Right forelimb (tissue), 1 donor: ENCODE results near the gene DACT2.
"Not testable (repeated sequence)": the region's sequence is repeated elsewhere in the genome, so short reads cannot be mapped to it uniquely, and the experiment has no call there.

Experiments
- DNase-seq: peaks from one replicate; pipeline ENCODE4 v3.0.0-alpha.2; 2018

DACT2 gene

GRCh38 chr6:168320634-168321033, 1.1 kb upstream of the DACT2 start:
- DNase-seq = no peak

GRCh38 chr6:168318579-168319278, 848 bp downstream of the DACT2 start:
- DNase-seq = no peak

GRCh38 chr6:168318090-168318489, 1.5 kb downstream of the DACT2 start:
- no peak for DNase-seq

- DNase-seq = no peak
Measured at GRCh38 chr6:168315596-168315995, 4.0 kb downstream of the DACT2 start.

GRCh38 chr6:168314948-168315347, 4.6 kb downstream of the DACT2 start:
- DNase-seq = no peak

- no peak for DNase-seq
Measured at GRCh38 chr6:168314021-168314420, 5.6 kb downstream of the DACT2 start.

- DNase-seq = no peak
Measured at GRCh38 chr6:168313431-168314011, 6.1 kb downstream of the DACT2 start.

- not testable (repeated sequence) for DNase-seq
Measured at GRCh38 chr6:168312125-168312507, 7.5 kb downstream of the DACT2 start.

GRCh38 chr6:168311410-168312124, 8.0 kb downstream of the DACT2 start:
- DNase-seq = no peak

- no peak for DNase-seq
Measured at GRCh38 chr6:168310945-168311344, 8.6 kb downstream of the DACT2 start.

- no peak for DNase-seq
Measured at GRCh38 chr6:168310403-168310802, 9.2 kb downstream of the DACT2 start.

GRCh38 chr6:168309997-168310396, 9.6 kb downstream of the DACT2 start:
- no peak for DNase-seq

GRCh38 chr6:168309183-168309582, 10.4 kb downstream of the DACT2 start:
- DNase-seq = no peak

- no peak for DNase-seq
Measured at GRCh38 chr6:168308390-168309144, 11.0 kb downstream of the DACT2 start.

- DNase-seq = no peak
Measured at GRCh38 chr6:168307695-168308021, 11.9 kb downstream of the DACT2 start.

- DNase-seq = no peak
Measured at GRCh38 chr6:168307015-168307694, 12.4 kb downstream of the DACT2 start.

GRCh38 chr6:168305863-168306262, 13.7 kb downstream of the DACT2 start:
- DNase-seq = no peak

- no peak for DNase-seq
Measured at GRCh38 chr6:168305096-168305749, 14.4 kb downstream of the DACT2 start.

GRCh38 chr6:168304752-168305015, 14.9 kb downstream of the DACT2 start:
- no peak for DNase-seq

- no peak for DNase-seq
Measured at GRCh38 chr6:168303982-168304751, 15.4 kb downstream of the DACT2 start.

GRCh38 chr6:168302534-168302933, 17.0 kb downstream of the DACT2 start:
- no peak for DNase-seq
